OCI-LY7 (cell line): ENCODE data around the gene PDXP. TPM values are rescaled to one million over a fixed set of nuclear protein-coding genes. Genes with fewer than 3 reads are reported as not detected.

Source experiments
- BruUV-seq: library from RNA; stranded (reverse); fragments of 400-500 nt; replicated peaks from 2 replicates; lab custom pipeline; 2021; lab: Mats Ljungman, UMichigan
- CTCF ChIA-PET: fragments of 300-600 bp; sonication (Branson Sonifier 250); formaldehyde crosslinking; loops from one replicate; lab custom pipeline; 2022; ENCODE audit warnings: antibody characterized with exemption; ENCODE audit not compliant: unreplicated experiment; lab: Charles Lee
- POLR2A ChIA-PET: fragments of 300-600 bp; sonication (Branson Sonifier 250); formaldehyde crosslinking; loops from one replicate; lab custom pipeline; 2022; ENCODE audit warnings: antibody characterized with exemption; lab: Charles Lee
- DNase-seq: peaks from one replicate; pipeline ENCODE4 v3.0.0-alpha.2; 2015; ENCODE audit warnings: low spot score
- H2AFZ ChIP-seq: fragments of 200-600 bp; sonication (generic), shearing (Covaris generic); 2 replicates; pipeline ENCODE4 v1.6.1; 2014; ENCODE audit warnings: mild to moderate bottlenecking, antibody characterized with exemption, low read length, moderate library complexity
- H3K27ac ChIP-seq: fragments of 200-600 bp; sonication (generic); 2 replicates; pipeline ENCODE4 v1.5.1; 2014; ENCODE audit warnings: mixed run types, low read depth, mild to moderate bottlenecking, moderate library complexity, low read length, inconsistent platforms; ENCODE audit not compliant: poor library complexity, severe bottlenecking
- H3K36me3 ChIP-seq: fragments of 200-600 bp; sonication (generic); 2 replicates; pipeline ENCODE4 v1.6.1; 2014; ENCODE audit warnings: mild to moderate bottlenecking, antibody characterized with exemption, low read length, moderate library complexity, mixed read lengths; ENCODE audit not compliant: insufficient read depth
- H3K4me1 ChIP-seq: fragments of 200-600 bp; sonication (generic); 2 replicates; pipeline ENCODE4 v1.5.1; 2014; ENCODE audit warnings: mild to moderate bottlenecking, low read length; ENCODE audit not compliant: insufficient read depth, poor library complexity, severe bottlenecking
- H3K4me2 ChIP-seq: fragments of 200-600 bp; sonication (generic); 2 replicates; pipeline ENCODE4 v1.6.1; 2014; ENCODE audit warnings: mild to moderate bottlenecking, low read length
- H3K4me3 ChIP-seq: fragments of 200-600 bp; sonication (generic); 2 replicates; pipeline ENCODE4 v1.5.1; 2014; ENCODE audit warnings: mild to moderate bottlenecking, low read depth, low read length; ENCODE audit not compliant: poor library complexity, severe bottlenecking
- H3K79me2 ChIP-seq: fragments of 200-600 bp; sonication (generic); 2 replicates; pipeline ENCODE4 v1.6.1; 2016; ENCODE audit warnings: low read depth, mild to moderate bottlenecking, low read length, moderate library complexity, mixed read lengths; ENCODE audit not compliant: insufficient read depth
- H3K9me2 ChIP-seq: fragments of 200-600 bp; sonication (generic); 2 replicates; pipeline ENCODE4 v1.6.1; 2016; ENCODE audit warnings: mild to moderate bottlenecking, low read length, mixed read lengths; ENCODE audit not compliant: insufficient read depth
- H3K9me3 ChIP-seq: fragments of 200-600 bp; sonication (generic); 2 replicates; pipeline ENCODE4 v1.6.1; 2014; ENCODE audit warnings: mild to moderate bottlenecking, mixed run types, low read length, mixed read lengths
- H4K20me1 ChIP-seq: fragments of 200-600 bp; sonication (generic); 2 replicates; pipeline ENCODE4 v1.6.1; 2014; ENCODE audit warnings: mild to moderate bottlenecking, antibody characterized with exemption, low read length, moderate library complexity, mixed read lengths; ENCODE audit not compliant: insufficient read depth
- EZH2phosphoT487 ChIP-seq: fragments of 200-600 bp; sonication (generic); IDR thresholded peaks from 2 replicates; pipeline ENCODE4 v1.6.1; 2018; ENCODE audit warnings: low read depth, borderline replicate concordance, mild to moderate bottlenecking, mixed run types, antibody characterized with exemption, low read length, moderate library complexity, mixed read lengths
- intact Hi-C: fragments of 100-400 bp; cut with micrococcal nuclease; formaldehyde crosslinking; loops from one replicate; pipeline ENCODE4 v1.10.0; 2022; ENCODE audit not compliant: unreplicated experiment
- total RNA-seq, 2 experiments: library from RNA; depleted of rRNA in 1 of 2; stranded (reverse); fragments of >200 nt in 1 of 2; shearing (Covaris generic) in 1 of 2; gene quantifications; 2 replicates each; pipeline ENCODE4 v1.2.3, GENCODE V29; 2014 to 2022
- TF ChIP-seq, protein P1 (sequence below): fragments of 200-600 bp; sonication (generic); conservative IDR thresholded peaks from 2 replicates; pipeline ENCODE4 v1.5.1; 2014; ENCODE audit warnings: mild to moderate bottlenecking, antibody characterized with exemption, low read length, moderate library complexity, mixed read lengths

The PDXP gene
- total RNA-seq, 2 experiments from 2014 or later: 55.8 to 61.2 TPM

DNA sequence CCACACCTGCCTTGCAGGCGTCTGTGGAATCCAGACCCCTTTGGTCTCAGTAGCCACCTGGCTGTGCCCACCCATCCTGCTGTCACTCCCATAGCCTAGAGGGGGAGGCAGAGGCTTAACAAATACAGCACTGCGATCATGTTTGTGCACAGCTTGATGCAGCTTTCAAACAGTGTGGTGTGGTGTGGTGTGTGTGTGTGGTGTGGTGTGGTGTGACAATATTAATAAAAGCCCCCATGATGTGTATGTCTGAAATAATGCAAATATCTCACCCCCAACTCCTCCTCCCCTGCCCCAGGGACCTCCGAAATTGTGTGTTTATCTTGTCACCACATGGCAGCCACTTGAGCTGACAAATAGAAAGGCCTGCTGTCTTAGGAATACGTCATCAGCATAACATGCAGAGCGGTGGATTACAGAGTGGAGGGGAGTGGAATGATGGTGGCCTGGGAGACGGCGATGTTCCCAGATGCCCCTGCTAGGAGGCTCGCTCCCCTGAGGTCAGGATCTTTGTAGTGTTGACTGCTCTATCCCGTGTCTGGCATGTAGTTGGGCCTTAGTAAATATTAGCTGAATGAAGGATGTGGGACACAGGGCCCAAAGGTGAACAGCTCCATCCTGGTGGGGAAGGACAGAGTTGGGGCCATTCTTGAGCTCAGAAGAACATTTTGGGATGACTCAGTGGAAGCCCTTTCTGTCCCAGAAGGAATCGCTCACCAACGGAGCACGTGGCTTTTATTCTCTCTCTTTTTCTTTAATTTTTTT is 2.8 kb downstream of the PDXP start:
- ChIA-PET POLR2A (interaction anchor here (0.7 to 1.1 kb wide), 2 partner anchors 11 to 26 kb away, joined by 3 read pairs; no protein-coding TSS in a partner anchor), CTCF (interaction anchor here (0.5 to 1.1 kb wide), 3 partner anchors 10 to 24 kb away, joined by 3 to 4 read pairs (median 3); no protein-coding TSS in a partner anchor)

DNA sequence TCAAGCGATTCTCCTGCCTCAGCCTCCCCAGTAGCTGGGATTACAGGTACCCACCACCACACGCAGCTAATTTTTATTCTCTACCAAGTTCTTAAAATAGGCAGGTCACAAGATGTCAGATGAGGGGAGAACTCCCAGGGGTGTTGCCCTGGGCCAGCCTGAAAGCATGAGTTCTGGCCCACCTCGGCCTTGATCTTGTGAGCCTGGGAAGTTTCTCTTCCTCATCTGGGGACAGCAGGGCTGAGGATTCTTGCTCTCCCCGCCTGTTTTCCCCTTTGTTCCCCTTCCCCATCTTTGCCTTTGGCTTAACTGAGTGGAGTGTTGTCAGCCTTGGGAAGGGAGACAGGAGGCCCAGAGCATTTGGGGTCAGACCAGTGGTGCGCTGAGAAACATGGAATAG is 3.5 kb downstream of the PDXP start:
- Histone ChIP-seq H3K9me3 (no peaks in the 10 kb centered on the region), H3K9me2 (no peaks in the 10 kb centered on the region), H3K36me3 (peaks cover 62% of the 10 kb centered on the region), H2AFZ (no peak overlapping the region), H3K4me3 (peak overlapping the region; percentile 4), H3K4me1 (peaks cover 32% of the 10 kb centered on the region), H3K27ac (peak overlapping the region; percentile 37), H3K79me2 (peaks cover 61% of the 10 kb centered on the region), H3K4me2 (peak overlapping the region; percentile 95), H4K20me1 (peaks cover 20% of the 10 kb centered on the region)
- DNase-seq: peak; percentile 33
- BruUV-seq: no TSS peak
- no peak for TF ChIP-seq EZH2phosphoT487
- ChIA-PET CTCF (interaction anchor here (1.1 kb wide), 1 partner anchor 23 kb away, joined by 4 read pairs; no protein-coding TSS in a partner anchor), POLR2A (no interaction called here)
- intact Hi-C loops: no loop called here

More for the DNA sequence above, 2.8 kb downstream of the PDXP start:
- intact Hi-C loops: loop anchor here (1.0 kb wide), 1 partner anchor 20 kb away; no protein-coding TSS in a partner anchor
- peaks cover 61% of the 10 kb centered on the region for H3K79me2 ChIP-seq
- H3K4me2 ChIP-seq: peak overlapping the region; percentile 95
- peak; percentile 57 for DNase-seq
- H3K9me2 ChIP-seq: no peaks in the 10 kb centered on the region
- H3K4me3 ChIP-seq: peak overlapping the region; percentile 90
- BruUV-seq: TSS peak; percentile 61
- peaks cover 32% of the 10 kb centered on the region for H3K4me1 ChIP-seq
- TF ChIP-seq EZH2phosphoT487: no peak
- TF ChIP-seq, protein P1, sequence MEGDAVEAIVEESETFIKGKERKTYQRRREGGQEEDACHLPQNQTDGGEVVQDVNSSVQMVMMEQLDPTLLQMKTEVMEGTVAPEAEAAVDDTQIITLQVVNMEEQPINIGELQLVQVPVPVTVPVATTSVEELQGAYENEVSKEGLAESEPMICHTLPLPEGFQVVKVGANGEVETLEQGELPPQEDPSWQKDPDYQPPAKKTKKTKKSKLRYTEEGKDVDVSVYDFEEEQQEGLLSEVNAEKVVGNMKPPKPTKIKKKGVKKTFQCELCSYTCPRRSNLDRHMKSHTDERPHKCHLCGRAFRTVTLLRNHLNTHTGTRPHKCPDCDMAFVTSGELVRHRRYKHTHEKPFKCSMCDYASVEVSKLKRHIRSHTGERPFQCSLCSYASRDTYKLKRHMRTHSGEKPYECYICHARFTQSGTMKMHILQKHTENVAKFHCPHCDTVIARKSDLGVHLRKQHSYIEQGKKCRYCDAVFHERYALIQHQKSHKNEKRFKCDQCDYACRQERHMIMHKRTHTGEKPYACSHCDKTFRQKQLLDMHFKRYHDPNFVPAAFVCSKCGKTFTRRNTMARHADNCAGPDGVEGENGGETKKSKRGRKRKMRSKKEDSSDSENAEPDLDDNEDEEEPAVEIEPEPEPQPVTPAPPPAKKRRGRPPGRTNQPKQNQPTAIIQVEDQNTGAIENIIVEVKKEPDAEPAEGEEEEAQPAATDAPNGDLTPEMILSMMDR: peak; percentile 71
- H3K27ac ChIP-seq: peak overlapping the region; percentile 49
- no peaks in the 10 kb centered on the region for H3K9me3 ChIP-seq
- H4K20me1 ChIP-seq: peaks cover 20% of the 10 kb centered on the region
- H3K36me3 ChIP-seq: peaks cover 55% of the 10 kb centered on the region
- H2AFZ ChIP-seq: no peak overlapping the region

- DNase-seq: no peak
- no TSS peak for BruUV-seq
- Histone ChIP-seq H3K27ac (no peak overlapping the region), H3K4me3 (no peak overlapping the region), H3K36me3 (peaks cover 75% of the 10 kb centered on the region), H3K9me3 (no peaks in the 10 kb centered on the region), H2AFZ (no peak overlapping the region), H4K20me1 (peaks cover 20% of the 10 kb centered on the region), H3K4me1 (peaks cover 25% of the 10 kb centered on the region), H3K4me2 (no peak overlapping the region), H3K9me2 (no peaks in the 10 kb centered on the region), H3K79me2 (peaks cover 61% of the 10 kb centered on the region)
- intact Hi-C loops: no loop called here
- CTCF ChIA-PET: interaction anchor here (1.2 kb wide), 1 partner anchor 21 kb away, joined by 3 read pairs; no protein-coding TSS in a partner anchor
- POLR2A ChIA-PET: no interaction called here
- TF ChIP-seq, protein P1: no peak
- TF ChIP-seq EZH2phosphoT487: no peak
These were observed 5.1 kb downstream of the PDXP start for GRCh38 chr22:37663521-37664140.
